GM19467 (cell line): ENCODE results near the gene SCAMP2.

Experiments used
- ATAC-seq: cut with Tn5 transposase; IDR thresholded peaks from one replicate; pipeline ENCODE4 v1.9.1; 2021; ENCODE audit warnings: mild to moderate bottlenecking, moderate library complexity; ENCODE audit not compliant: unreplicated experiment

Gene SCAMP2

GRCh38 chr15:74863239-74864056, 9.7 kb downstream of the SCAMP2 start:
- ATAC-seq: no peak

- no peak for ATAC-seq
Observed at GRCh38 chr15:74858369-74858740, 14.8 kb downstream of the SCAMP2 start.

GRCh38 chr15:74857671-74858368, 15.3 kb downstream of the SCAMP2 start:
- peak; percentile 19 for ATAC-seq

- ATAC-seq: peak; percentile 53
Observed at GRCh38 chr15:74857082-74857655, 16.0 kb downstream of the SCAMP2 start.

- ATAC-seq: no peak
Observed at GRCh38 chr15:74856537-74856936, 16.6 kb downstream of the SCAMP2 start.

GRCh38 chr15:74855857-74856256, 17.3 kb downstream of the SCAMP2 start:
- no peak for ATAC-seq

GRCh38 chr15:74854453-74855022, 18.6 kb downstream of the SCAMP2 start:
- ATAC-seq: no peak

GRCh38 chr15:74851960-74852359, 21.2 kb downstream of the SCAMP2 start:
- no peak for ATAC-seq

GRCh38 chr15:74850393-74850792, 22.8 kb downstream of the SCAMP2 start:
- ATAC-seq: no peak

GRCh38 chr15:74847432-74847831, 25.7 kb downstream of the SCAMP2 start:
- ATAC-seq: no peak

- ATAC-seq: no peak
Observed at GRCh38 chr15:74845581-74845980, 27.6 kb downstream of the SCAMP2 start.

GRCh38 chr15:74845208-74845568, 28.0 kb downstream of the SCAMP2 start:
- ATAC-seq: no peak

- ATAC-seq: no peak
Observed at GRCh38 chr15:74844319-74845207, 28.6 kb downstream of the SCAMP2 start.

- ATAC-seq: no peak
Observed at GRCh38 chr15:74843891-74844299, 29.3 kb downstream of the SCAMP2 start.

- no peak for ATAC-seq
Observed at GRCh38 chr15:74843445-74843828, 29.7 kb downstream of the SCAMP2 start.

- peak; percentile 79 for ATAC-seq
Observed at GRCh38 chr15:74842581-74843444, 30.4 kb downstream of the SCAMP2 start, which contains the start of gene ULK3. ULK3 (minus strand) TSS chr15:74843156; CDS start chr15:74843105, 51 bp downstream.

GRCh38 chr15:74841891-74842373, 31.2 kb downstream of the SCAMP2 start:
- ATAC-seq: no peak

GRCh38 chr15:74840851-74841775, 32.1 kb downstream of the SCAMP2 start:
- no peak for ATAC-seq
